Activated T-helper 17 cell treated with anti-CD3 and anti-CD28 coated beads, Interleukin-2, amount 50 U/mL, for 72 hours (primary cell): ENCODE data around the gene LILRB2. TPM values are rescaled to one million over a fixed set of nuclear protein-coding genes. Genes with fewer than 3 reads are reported as not detected.
"Not testable (repeated sequence)": the region's sequence is repeated elsewhere in the genome, so short reads cannot be mapped to it uniquely, and the experiment has no call there.

Source experiments
- ATAC-seq: fragments of 150-1000 bp; cut with Tn5 transposase; replicated peaks from 2 replicates; pipeline ENCODE4 v1.10.0; 2021; ENCODE audit warnings: mild to moderate bottlenecking, moderate library complexity
- H3K27ac Mint-ChIP-seq: one replicate; pipeline ENCODE4 v1.8.0; 2022; ENCODE audit warnings: mixed read lengths
- H3K27me3 Mint-ChIP-seq: one replicate; pipeline ENCODE4 v1.8.0; 2022; ENCODE audit warnings: mixed read lengths
- H3K36me3 Mint-ChIP-seq: one replicate; pipeline ENCODE4 v1.8.0; 2022; ENCODE audit warnings: low read depth, mild to moderate bottlenecking, mixed read lengths
- H3K4me1 Mint-ChIP-seq: one replicate; pipeline ENCODE4 v1.8.0; 2022; ENCODE audit warnings: mixed read lengths
- H3K4me3 Mint-ChIP-seq: one replicate; pipeline ENCODE4 v1.8.0; 2022; ENCODE audit warnings: mild to moderate bottlenecking, mixed read lengths
- H3K9me3 Mint-ChIP-seq: one replicate; pipeline ENCODE4 v1.8.0; 2022; ENCODE audit warnings: mixed read lengths
- total RNA-seq, 2 donors: library from RNA; stranded (reverse); gene quantifications; one replicate each; pipeline ENCODE4 v1.2.3, GENCODE V29; 2022

Gene LILRB2
- total RNA-seq, 2 donors from 2014 or later = not detected

GRCh38 chr19:54272181-54272580, 8.7 kb downstream of the LILRB2 start:
- H3K4me3 Mint-ChIP-seq, H3K9me3 Mint-ChIP-seq, ATAC-seq, H3K4me1 Mint-ChIP-seq, H3K36me3 Mint-ChIP-seq, H3K27ac Mint-ChIP-seq: not testable (repeated sequence)
- peaks cover 31% of the 10 kb centered on the region for H3K27me3 Mint-ChIP-seq

- not testable (repeated sequence) for H3K4me3 Mint-ChIP-seq, H3K36me3 Mint-ChIP-seq, H3K27ac Mint-ChIP-seq, H3K9me3 Mint-ChIP-seq, ATAC-seq, H3K4me1 Mint-ChIP-seq
- peaks cover 31% of the 10 kb centered on the region for H3K27me3 Mint-ChIP-seq
These were observed 9.3 kb downstream of the LILRB2 start for GRCh38 chr19:54271587-54271986.

- no peaks in the 10 kb centered on the region for H3K36me3 Mint-ChIP-seq
- no peak for ATAC-seq
- no peak overlapping the region for H3K4me3 Mint-ChIP-seq
- H3K9me3 Mint-ChIP-seq = no peaks in the 10 kb centered on the region
- no peak overlapping the region for H3K27ac Mint-ChIP-seq
- peaks cover 7% of the 10 kb centered on the region for H3K4me1 Mint-ChIP-seq
- H3K27me3 Mint-ChIP-seq = peaks cover 31% of the 10 kb centered on the region
These were observed 9.8 kb downstream of the LILRB2 start for GRCh38 chr19:54271106-54271505.

GRCh38 chr19:54268936-54269335, 12.0 kb downstream of the LILRB2 start:
- H3K36me3 Mint-ChIP-seq = no peaks in the 10 kb centered on the region
- H3K27me3 Mint-ChIP-seq = peaks cover 31% of the 10 kb centered on the region
- H3K27ac Mint-ChIP-seq = no peak overlapping the region
- ATAC-seq = no peak
- peaks cover 2% of the 10 kb centered on the region for H3K4me1 Mint-ChIP-seq
- H3K9me3 Mint-ChIP-seq = no peaks in the 10 kb centered on the region
- H3K4me3 Mint-ChIP-seq = no peak overlapping the region

GRCh38 chr19:54266133-54266532, 14.8 kb downstream of the LILRB2 start:
- H3K36me3 Mint-ChIP-seq = no peaks in the 10 kb centered on the region
- no peaks in the 10 kb centered on the region for H3K9me3 Mint-ChIP-seq
- H3K27me3 Mint-ChIP-seq = peaks cover 22% of the 10 kb centered on the region
- no peak overlapping the region for H3K27ac Mint-ChIP-seq
- no peak overlapping the region for H3K4me3 Mint-ChIP-seq
- H3K4me1 Mint-ChIP-seq = no peaks in the 10 kb centered on the region
- peak; percentile 69 for ATAC-seq

- H3K9me3 Mint-ChIP-seq = no peaks in the 10 kb centered on the region
- H3K4me1 Mint-ChIP-seq = no peaks in the 10 kb centered on the region
- H3K4me3 Mint-ChIP-seq = no peak overlapping the region
- no peaks in the 10 kb centered on the region for H3K36me3 Mint-ChIP-seq
- no peak for ATAC-seq
- peaks cover 7% of the 10 kb centered on the region for H3K27me3 Mint-ChIP-seq
- no peak overlapping the region for H3K27ac Mint-ChIP-seq
These were observed 18.4 kb downstream of the LILRB2 start for GRCh38 chr19:54262470-54262869.

GRCh38 chr19:54262066-54262465, 18.8 kb downstream of the LILRB2 start:
- Mint-ChIP-seq H3K27ac (no peak overlapping the region), H3K27me3 (peaks cover 7% of the 10 kb centered on the region), H3K36me3 (no peaks in the 10 kb centered on the region), H3K4me3 (no peak overlapping the region), H3K4me1 (no peaks in the 10 kb centered on the region), H3K9me3 (no peaks in the 10 kb centered on the region)
- ATAC-seq = no peak

GRCh38 chr19:54257116-54257480, 23.8 kb downstream of the LILRB2 start, which contains the start of gene LILRB5:
Gene LILRB5 (minus strand): TSS chr19:54257273. CDS start chr19:54257193, 80 bp downstream.
- ATAC-seq = no peak

GRCh38 chr19:54256250-54257115, 24.4 kb downstream of the LILRB2 start:
- H3K36me3 Mint-ChIP-seq = no peaks in the 10 kb centered on the region
- no peaks in the 10 kb centered on the region for H3K9me3 Mint-ChIP-seq
- H3K27ac Mint-ChIP-seq = no peak overlapping the region
- no peaks in the 10 kb centered on the region for H3K4me1 Mint-ChIP-seq
- peaks cover 6% of the 10 kb centered on the region for H3K27me3 Mint-ChIP-seq
- no peak overlapping the region for H3K4me3 Mint-ChIP-seq
- ATAC-seq = no peak

More at GRCh38 chr19:54257116-54257480, 23.8 kb downstream of the LILRB2 start, which contains the start of gene LILRB5:
- Mint-ChIP-seq H3K27ac (no peak within 1 kb of the TSS), H3K4me1 (no peaks in the 10 kb centered on the region), H3K9me3 (no peaks in the 10 kb centered on the region), H3K4me3 (no peak within 1 kb of the TSS), H3K27me3 (peaks cover 6% of the 10 kb centered on the region), H3K36me3 (no peaks in the 10 kb centered on the region)

GRCh38 chr19:54255105-54255775, 25.7 kb downstream of the LILRB2 start:
- no peak overlapping the region for H3K27ac Mint-ChIP-seq
- H3K9me3 Mint-ChIP-seq = no peaks in the 10 kb centered on the region
- ATAC-seq = no peak
- no peak overlapping the region for H3K4me3 Mint-ChIP-seq
- H3K27me3 Mint-ChIP-seq = peaks cover 6% of the 10 kb centered on the region
- no peaks in the 10 kb centered on the region for H3K4me1 Mint-ChIP-seq
- H3K36me3 Mint-ChIP-seq = no peaks in the 10 kb centered on the region

GRCh38 chr19:54254195-54254906, 26.6 kb downstream of the LILRB2 start:
- Mint-ChIP-seq H3K36me3 (no peaks in the 10 kb centered on the region), H3K27ac (no peak overlapping the region), H3K4me3 (no peak overlapping the region), H3K27me3 (peaks cover 6% of the 10 kb centered on the region), H3K4me1 (no peaks in the 10 kb centered on the region), H3K9me3 (no peaks in the 10 kb centered on the region)
- ATAC-seq = no peak

- Mint-ChIP-seq H3K36me3 (no peaks in the 10 kb centered on the region), H3K27me3 (peaks cover 6% of the 10 kb centered on the region), H3K27ac (no peak overlapping the region), H3K9me3 (no peaks in the 10 kb centered on the region), H3K4me3 (no peak overlapping the region), H3K4me1 (no peaks in the 10 kb centered on the region)
- no peak for ATAC-seq
These were observed 27.3 kb downstream of the LILRB2 start for GRCh38 chr19:54253331-54254194.

GRCh38 chr19:54252845-54253244, 28.1 kb downstream of the LILRB2 start:
- H3K27me3 Mint-ChIP-seq = peaks cover 6% of the 10 kb centered on the region
- peaks cover 3% of the 10 kb centered on the region for H3K4me1 Mint-ChIP-seq
- no peaks in the 10 kb centered on the region for H3K9me3 Mint-ChIP-seq
- H3K4me3 Mint-ChIP-seq = no peak overlapping the region
- no peak for ATAC-seq
- H3K27ac Mint-ChIP-seq = no peak overlapping the region
- no peaks in the 10 kb centered on the region for H3K36me3 Mint-ChIP-seq

- Mint-ChIP-seq H3K27ac (no peak overlapping the region), H3K4me1 (peaks cover 7% of the 10 kb centered on the region), H3K36me3 (no peaks in the 10 kb centered on the region), H3K4me3 (no peak overlapping the region), H3K27me3 (peaks cover 6% of the 10 kb centered on the region), H3K9me3 (no peaks in the 10 kb centered on the region)
- ATAC-seq = no peak
These were observed 28.7 kb downstream of the LILRB2 start for GRCh38 chr19:54252243-54252642.
